G401 (cell line): ENCODE results near the gene EPHB3. TPM values are rescaled to one million over a fixed set of nuclear protein-coding genes. Genes with fewer than 3 reads are reported as not detected.

Source experiments
- DNase-seq: peaks from one replicate; pipeline ENCODE4 v3.0.0-alpha.2; 2015; ENCODE audit warnings: low spot score
- in situ Hi-C: cut with HindIII; loops from 2 replicates; pipeline ENCODE4 v1.10.0; 2016; ENCODE audit warnings: low sequenced_read_pairs, mixed read lengths
- total RNA-seq: library from RNA; depleted of rRNA; stranded (reverse); fragments of >200 nt; shearing (Covaris generic); gene quantifications from 2 replicates; pipeline ENCODE4 v1.2.3, GENCODE V29; 2014

The EPHB3 gene
- total RNA-seq, 1 experiment from 2014 or later = 2.8 TPM

GRCh38 chr3:184541886-184542562, 19.6 kb upstream of the EPHB3 start:
- in situ Hi-C loops = no loop called here
- no peak for DNase-seq

- in situ Hi-C loops = no loop called here
Measured at GRCh38 chr3:184542577-184542976, 19.0 kb upstream of the EPHB3 start.

GRCh38 chr3:184543256-184543655, 18.3 kb upstream of the EPHB3 start:
- in situ Hi-C loops = no loop called here
- no peak for DNase-seq

More at GRCh38 chr3:184542577-184542976, 19.0 kb upstream of the EPHB3 start:
- DNase-seq = no peak

GRCh38 chr3:184543843-184544512, 17.6 kb upstream of the EPHB3 start:
- in situ Hi-C loops = no loop called here
- DNase-seq = peak; percentile 96

- in situ Hi-C loops = no loop called here
- DNase-seq = no peak
Measured at GRCh38 chr3:184544513-184544861, 17.1 kb upstream of the EPHB3 start.

DNA sequence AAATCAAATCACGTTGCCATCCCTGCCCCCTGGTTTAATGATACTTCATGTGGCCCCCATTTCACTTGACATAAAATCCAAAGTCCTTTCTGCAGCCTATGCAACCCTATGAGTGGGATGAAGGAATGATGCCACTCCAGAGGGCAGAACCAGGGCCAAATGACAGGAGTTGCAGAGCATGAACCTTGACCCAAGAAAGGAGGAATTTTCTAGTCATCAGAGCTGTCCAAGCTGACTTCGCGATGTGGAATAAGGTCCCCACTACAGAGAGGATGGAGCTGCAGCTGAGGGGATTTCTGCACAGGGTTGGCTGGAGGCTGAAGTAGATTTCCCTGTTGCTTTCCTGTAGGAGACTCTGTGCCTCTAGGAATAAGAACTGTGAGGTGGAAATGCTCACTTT, 15.8 kb upstream of the EPHB3 start:
- in situ Hi-C loops = no loop called here
- no peak for DNase-seq

- in situ Hi-C loops = no loop called here
- no peak for DNase-seq
Measured at GRCh38 chr3:184546252-184546651, 15.3 kb upstream of the EPHB3 start.

DNA sequence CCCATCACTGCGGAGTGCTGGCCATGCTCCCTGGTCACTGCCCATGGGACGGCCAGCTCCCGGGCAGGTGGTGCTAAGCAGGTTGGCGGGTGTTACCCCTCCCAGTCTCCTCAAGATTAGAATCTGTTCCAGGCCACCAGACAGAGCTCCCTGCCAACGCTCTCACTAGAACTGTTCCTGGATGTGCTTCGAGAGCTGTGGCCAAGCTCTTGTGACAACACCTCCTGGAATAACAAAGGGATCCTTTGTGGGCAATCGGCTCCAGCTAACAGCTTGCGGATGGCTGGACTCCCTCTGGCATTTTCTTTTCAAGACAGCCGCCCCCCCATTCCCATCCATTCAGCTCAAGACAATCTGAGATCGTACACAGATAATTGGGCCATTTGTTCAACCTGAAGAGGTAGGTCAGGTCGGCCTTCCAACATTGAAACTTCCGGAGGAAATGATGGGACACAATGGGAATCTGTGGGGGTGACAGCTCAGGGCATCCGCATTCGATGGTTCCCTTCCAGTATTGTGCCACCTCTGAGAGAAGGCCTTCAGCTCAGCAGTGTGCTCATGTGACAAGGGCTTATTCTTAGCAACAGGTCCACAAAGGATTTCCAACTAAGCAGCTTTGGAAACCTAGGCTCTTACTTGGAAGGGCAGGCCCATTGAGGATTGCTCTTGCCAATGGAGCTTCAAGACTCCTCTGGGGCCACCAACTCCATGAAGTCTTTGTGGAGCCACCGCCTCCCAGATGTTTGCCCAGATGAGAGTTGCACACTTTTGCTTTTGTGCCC, 11.6 kb upstream of the EPHB3 start:
- DNase-seq = peak; percentile 86
- in situ Hi-C loops = no loop called here

DNA sequence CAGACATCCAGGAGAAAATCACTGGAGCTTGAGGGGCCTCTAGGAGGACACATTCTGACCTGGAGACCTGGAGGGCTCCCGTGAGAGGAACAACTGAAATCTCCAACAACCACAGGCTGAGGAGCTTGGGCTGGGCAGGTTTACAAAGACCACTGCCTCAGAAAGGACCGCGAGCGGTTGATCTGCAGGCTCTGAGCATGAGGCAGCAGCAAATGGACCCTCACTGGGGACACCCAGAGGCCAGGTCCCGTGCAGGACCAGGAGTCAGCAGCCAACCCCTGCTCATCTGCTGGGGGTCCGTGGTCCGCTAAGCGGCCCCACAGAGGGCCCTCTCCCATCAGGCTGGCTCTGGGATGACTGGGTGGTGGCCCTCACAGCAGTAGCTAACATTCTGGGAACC, 10.5 kb upstream of the EPHB3 start:
- DNase-seq = no peak

DNA sequence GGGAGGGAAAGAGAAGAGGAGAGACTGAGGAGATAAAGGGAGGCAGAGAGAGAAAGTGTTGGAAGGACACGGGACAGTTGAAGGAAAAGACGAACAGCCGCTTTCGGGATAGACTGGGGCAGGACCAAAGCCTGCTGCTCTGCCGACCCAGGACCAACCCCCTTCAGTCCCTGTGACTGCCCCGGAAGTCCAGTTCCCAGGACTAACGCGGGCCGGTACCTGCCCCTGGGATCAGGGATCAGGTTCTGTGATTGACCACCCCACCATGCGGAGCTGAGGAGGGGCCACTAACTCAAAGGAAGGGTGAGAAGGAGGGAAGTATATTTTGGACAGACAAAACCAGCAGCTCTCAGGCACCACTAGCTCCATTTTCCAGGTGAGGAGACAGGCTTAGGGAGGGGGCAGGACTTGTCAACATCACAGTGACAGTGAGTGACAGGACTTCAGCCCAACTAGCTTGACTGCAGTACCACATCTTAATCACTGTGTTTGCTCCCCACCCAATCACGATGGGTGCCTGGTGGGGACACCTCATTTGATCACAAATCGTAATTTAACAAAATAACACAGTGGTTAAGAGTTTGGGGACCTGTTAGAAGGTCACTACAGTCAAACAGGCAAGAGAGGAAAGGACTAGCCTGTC, 9.8 kb upstream of the EPHB3 start:
- in situ Hi-C loops = no loop called here
- no peak for DNase-seq

More for the DNA sequence above, 10.5 kb upstream of the EPHB3 start:
- in situ Hi-C loops = no loop called here

DNA sequence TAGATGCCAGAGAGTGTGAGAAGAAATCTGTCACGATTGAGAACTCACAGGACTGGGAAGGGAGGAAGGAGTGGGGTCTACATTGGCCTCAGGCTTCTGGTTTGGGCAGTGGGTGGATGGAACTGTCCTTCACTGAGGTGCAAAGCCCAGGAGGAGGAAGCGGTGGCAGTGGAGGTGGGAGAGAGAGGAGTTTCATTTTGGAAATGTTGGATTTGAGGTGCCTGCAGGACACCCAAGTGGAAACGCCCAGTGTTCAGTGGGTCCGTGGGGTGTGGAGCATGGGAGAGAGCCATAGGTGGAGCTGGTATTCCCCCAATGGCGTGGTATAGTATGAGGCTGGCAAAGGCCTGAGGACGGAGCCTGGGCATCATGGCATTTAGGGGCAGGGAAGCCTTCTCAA, 9.3 kb upstream of the EPHB3 start:
- no peak for DNase-seq
- in situ Hi-C loops = no loop called here

DNA sequence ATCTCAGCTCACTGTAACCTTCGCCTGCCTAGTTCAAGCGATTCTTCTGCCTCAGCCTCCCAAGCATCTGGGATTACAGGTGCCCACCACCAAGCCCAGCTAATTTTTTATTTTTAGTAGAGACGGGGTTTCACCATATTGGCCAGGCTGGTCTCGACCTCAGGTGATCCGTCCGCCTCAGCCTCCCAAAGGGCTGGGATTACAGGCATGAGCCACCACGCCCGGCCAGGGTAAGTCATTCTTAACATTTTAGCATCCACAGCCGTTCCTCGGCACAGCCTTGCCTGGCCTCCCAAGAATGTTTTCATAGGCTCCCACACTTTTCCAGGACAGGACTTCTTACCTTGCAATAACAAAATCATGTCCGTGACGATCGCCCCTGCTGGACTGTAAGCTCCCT, 8.7 kb upstream of the EPHB3 start:
- DNase-seq = no peak
- in situ Hi-C loops = no loop called here

DNA sequence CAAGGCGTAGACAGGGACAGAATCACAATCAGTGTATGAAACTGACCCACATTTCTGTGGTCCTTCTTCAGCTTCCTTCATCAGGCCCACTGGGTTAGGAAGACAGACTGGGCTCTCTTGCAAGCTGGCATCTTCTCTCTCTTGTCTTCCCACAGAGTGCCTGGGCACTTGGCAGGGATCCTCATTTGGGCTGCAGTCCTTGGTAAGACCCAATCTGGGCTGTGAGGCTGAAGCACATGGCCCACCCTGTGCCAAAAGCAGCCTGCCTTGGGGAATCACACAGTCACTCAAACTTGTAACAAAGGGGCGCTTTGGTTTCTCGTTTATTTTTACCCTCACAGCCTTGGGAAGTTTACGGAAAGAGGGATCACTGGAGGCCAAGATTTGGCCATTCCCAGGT, 8.2 kb upstream of the EPHB3 start:
- peak; percentile 85 for DNase-seq
- in situ Hi-C loops = no loop called here

GRCh38 chr3:184554461-184554860, 7.1 kb upstream of the EPHB3 start:
- no peak for DNase-seq
- in situ Hi-C loops = no loop called here

DNA sequence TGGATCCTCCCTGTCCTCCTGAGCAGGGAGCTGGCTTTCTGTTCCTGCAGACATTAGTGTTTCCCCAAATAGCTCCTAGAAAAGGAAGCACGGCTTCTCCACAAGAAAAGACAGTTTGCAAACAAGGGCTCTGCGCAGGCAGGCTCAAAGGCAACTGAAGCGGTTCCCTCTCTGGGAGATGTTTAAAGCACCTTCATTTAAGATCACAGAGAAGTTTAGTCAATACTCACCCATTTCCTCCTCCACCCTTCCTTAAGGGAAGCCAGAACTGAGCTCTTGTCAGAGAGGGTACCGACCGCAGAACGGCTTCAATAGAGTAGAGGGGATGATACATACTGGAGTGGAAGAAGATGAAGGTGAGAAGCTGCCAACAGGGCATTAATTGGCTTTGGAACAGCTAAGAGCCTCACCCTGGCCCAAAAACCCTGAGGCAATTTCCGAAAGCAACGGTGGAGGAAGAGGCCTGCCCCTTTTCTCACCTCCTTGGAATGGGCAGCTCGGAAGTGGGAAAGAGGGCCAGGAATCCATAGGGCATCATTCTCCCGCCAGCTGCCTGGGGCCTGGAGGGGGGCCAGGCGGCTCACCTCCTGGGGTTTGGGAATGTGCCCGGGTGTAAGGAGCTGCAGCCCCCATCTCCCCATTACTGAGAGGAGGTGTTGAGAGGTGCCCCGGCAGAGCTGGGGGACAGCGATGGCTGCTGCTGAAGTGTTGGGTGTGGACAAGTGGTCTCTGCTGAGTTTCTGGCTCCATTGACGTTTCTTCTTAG, 4.8 kb upstream of the EPHB3 start:
- in situ Hi-C loops = no loop called here
- DNase-seq = peak; percentile 60

GRCh38 chr3:184557348-184557950, 4.1 kb upstream of the EPHB3 start:
- in situ Hi-C loops = no loop called here
- DNase-seq = no peak

GRCh38 chr3:184558726-184559125, 2.9 kb upstream of the EPHB3 start:
- in situ Hi-C loops = no loop called here
- no peak for DNase-seq

GRCh38 chr3:184559336-184559735, 2.2 kb upstream of the EPHB3 start:
- in situ Hi-C loops = no loop called here
- DNase-seq = no peak

GRCh38 chr3:184560531-184560930, 1.1 kb upstream of the EPHB3 start:
- no peak for DNase-seq
- in situ Hi-C loops = no loop called here
